HG02840 (cell line): ENCODE data around the gene DCDC1.

ENCODE experiments used
- ATAC-seq: cut with Tn5 transposase; IDR thresholded peaks from one replicate; pipeline ENCODE4 v1.9.1; 2021; ENCODE audit warnings: mild to moderate bottlenecking, moderate library complexity, moderate number of reproducible peaks; ENCODE audit not compliant: unreplicated experiment, low FRiP score

DCDC1 gene

GRCh38 chr11:31237819-31238760, 131.4 kb downstream of the DCDC1 start:
- ATAC-seq, result no peak

- ATAC-seq, result no peak
Measured at GRCh38 chr11:31236143-31236542, 133.4 kb downstream of the DCDC1 start.

GRCh38 chr11:31233425-31233824, 136.1 kb downstream of the DCDC1 start:
- ATAC-seq, result no peak

GRCh38 chr11:31231601-31232000, 137.9 kb downstream of the DCDC1 start:
- ATAC-seq, result no peak

- ATAC-seq, result no peak
Measured at GRCh38 chr11:31218847-31219246, 150.7 kb downstream of the DCDC1 start.

GRCh38 chr11:31214372-31214771, 155.2 kb downstream of the DCDC1 start:
- ATAC-seq, result no peak

- no peak for ATAC-seq
Measured at GRCh38 chr11:31199378-31199777, 170.2 kb downstream of the DCDC1 start.

- ATAC-seq, result no peak
Measured at GRCh38 chr11:31173926-31174680, 195.4 kb downstream of the DCDC1 start.

GRCh38 chr11:31160504-31161422, 208.8 kb downstream of the DCDC1 start:
- no peak for ATAC-seq

GRCh38 chr11:31150841-31151240, 218.7 kb downstream of the DCDC1 start:
- ATAC-seq, result no peak

GRCh38 chr11:31150011-31150410, 219.5 kb downstream of the DCDC1 start:
- no peak for ATAC-seq

GRCh38 chr11:31141789-31142188, 227.8 kb downstream of the DCDC1 start:
- no peak for ATAC-seq

- no peak for ATAC-seq
Measured at GRCh38 chr11:31139479-31139878, 230.1 kb downstream of the DCDC1 start.

- no peak for ATAC-seq
Measured at GRCh38 chr11:31132531-31133421, 236.8 kb downstream of the DCDC1 start.

GRCh38 chr11:31131760-31132159, 237.8 kb downstream of the DCDC1 start:
- ATAC-seq, result no peak

GRCh38 chr11:31127290-31127689, 242.2 kb downstream of the DCDC1 start:
- no peak for ATAC-seq

GRCh38 chr11:31120428-31120827, 249.1 kb downstream of the DCDC1 start:
- ATAC-seq, result no peak

- no peak for ATAC-seq
Measured at GRCh38 chr11:31118566-31118965, 251.0 kb downstream of the DCDC1 start.

- ATAC-seq, result no peak
Measured at GRCh38 chr11:31117038-31117437, 252.5 kb downstream of the DCDC1 start.
